ENCODE measurements around the gene TRIM2.

The TRIM2 gene

DNA sequence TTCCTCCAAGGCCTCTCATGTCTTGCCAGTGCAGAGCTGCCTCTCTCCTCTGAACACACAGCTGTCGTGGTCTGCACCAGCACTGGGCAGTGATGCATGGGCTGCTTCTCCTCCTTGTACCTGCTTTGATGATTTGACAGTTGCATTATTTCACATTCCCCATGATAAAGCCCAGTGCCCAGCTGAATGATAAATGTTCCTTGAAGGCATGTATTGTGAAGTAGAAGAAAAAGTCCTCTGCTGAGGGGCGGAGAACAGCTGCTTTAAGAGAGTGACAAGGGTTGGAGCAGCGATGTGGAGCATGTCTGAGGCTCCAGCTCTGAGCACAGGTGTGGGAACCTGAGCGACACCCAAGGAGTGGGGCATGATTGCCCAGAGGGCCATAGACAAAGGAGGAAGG lies 21.1 kb upstream of the TRIM2 start:
- Histone ChIP-seq H3K27ac (ENCODE audit: low read depth, low read length) (no peak overlapping the region), H3K4me1 (ENCODE audit: control insufficient read depth, low read length) (no peaks in the 10 kb centered on the region), H4K20me1 (ENCODE audit: control insufficient read depth, insufficient read depth, low read depth, low read length) (no peaks in the 10 kb centered on the region), H3K36me3 (ENCODE audit: control insufficient read depth, low read length) (no peaks in the 10 kb centered on the region), H3K27me3 (ENCODE audit: control insufficient read depth, low read length) (no peaks in the 10 kb centered on the region), H3K4me3 (ENCODE audit: low read length) (no peak overlapping the region), H3K4me2 (ENCODE audit: low read length) (no peak overlapping the region), H3K9me3 (ENCODE audit: control insufficient read depth, insufficient read depth, low read length) (no peaks in the 10 kb centered on the region), H3K79me2 (ENCODE audit: control insufficient read depth, low read length) (no peaks in the 10 kb centered on the region), H3K9me2 (replicated peaks; ENCODE audit: control insufficient read depth, low read length) (no peaks in the 10 kb centered on the region), H3F3A (ENCODE audit: control insufficient read depth, insufficient read depth) (no peaks in the 10 kb centered on the region)
- TF ChIP-seq, protein P1, sequence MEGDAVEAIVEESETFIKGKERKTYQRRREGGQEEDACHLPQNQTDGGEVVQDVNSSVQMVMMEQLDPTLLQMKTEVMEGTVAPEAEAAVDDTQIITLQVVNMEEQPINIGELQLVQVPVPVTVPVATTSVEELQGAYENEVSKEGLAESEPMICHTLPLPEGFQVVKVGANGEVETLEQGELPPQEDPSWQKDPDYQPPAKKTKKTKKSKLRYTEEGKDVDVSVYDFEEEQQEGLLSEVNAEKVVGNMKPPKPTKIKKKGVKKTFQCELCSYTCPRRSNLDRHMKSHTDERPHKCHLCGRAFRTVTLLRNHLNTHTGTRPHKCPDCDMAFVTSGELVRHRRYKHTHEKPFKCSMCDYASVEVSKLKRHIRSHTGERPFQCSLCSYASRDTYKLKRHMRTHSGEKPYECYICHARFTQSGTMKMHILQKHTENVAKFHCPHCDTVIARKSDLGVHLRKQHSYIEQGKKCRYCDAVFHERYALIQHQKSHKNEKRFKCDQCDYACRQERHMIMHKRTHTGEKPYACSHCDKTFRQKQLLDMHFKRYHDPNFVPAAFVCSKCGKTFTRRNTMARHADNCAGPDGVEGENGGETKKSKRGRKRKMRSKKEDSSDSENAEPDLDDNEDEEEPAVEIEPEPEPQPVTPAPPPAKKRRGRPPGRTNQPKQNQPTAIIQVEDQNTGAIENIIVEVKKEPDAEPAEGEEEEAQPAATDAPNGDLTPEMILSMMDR (IDR thresholded peaks at IDR 0.05; ENCODE audit: low read depth, low read length, poor library complexity, severe bottlenecking): no peak

- Histone ChIP-seq H3K9me2 (replicated peaks; ENCODE audit: control insufficient read depth, low read length) (no peaks in the 10 kb centered on the region), H3F3A (ENCODE audit: control insufficient read depth, insufficient read depth) (no peaks in the 10 kb centered on the region), H3K27ac (ENCODE audit: low read depth, low read length) (no peak overlapping the region), H3K4me3 (ENCODE audit: low read length) (no peak overlapping the region), H3K9me3 (ENCODE audit: control insufficient read depth, insufficient read depth, low read length) (no peaks in the 10 kb centered on the region), H3K27me3 (ENCODE audit: control insufficient read depth, low read length) (no peaks in the 10 kb centered on the region), H3K4me2 (ENCODE audit: low read length) (no peak overlapping the region), H3K36me3 (ENCODE audit: control insufficient read depth, low read length) (no peaks in the 10 kb centered on the region), H3K4me1 (ENCODE audit: control insufficient read depth, low read length) (no peaks in the 10 kb centered on the region), H4K20me1 (ENCODE audit: control insufficient read depth, insufficient read depth, low read depth, low read length) (no peaks in the 10 kb centered on the region), H3K79me2 (ENCODE audit: control insufficient read depth, low read length) (no peaks in the 10 kb centered on the region)
- no peak for TF ChIP-seq EZH2phosphoT487 (IDR thresholded peaks at IDR 0.05; ENCODE audit: borderline replicate concordance, low read length)
- TF ChIP-seq, protein P1 (IDR thresholded peaks at IDR 0.05; ENCODE audit: low read depth, low read length, poor library complexity, severe bottlenecking): no peak
Measured at GRCh38 chr4:153185331-153185852, 18.9 kb upstream of the TRIM2 start.

DNA sequence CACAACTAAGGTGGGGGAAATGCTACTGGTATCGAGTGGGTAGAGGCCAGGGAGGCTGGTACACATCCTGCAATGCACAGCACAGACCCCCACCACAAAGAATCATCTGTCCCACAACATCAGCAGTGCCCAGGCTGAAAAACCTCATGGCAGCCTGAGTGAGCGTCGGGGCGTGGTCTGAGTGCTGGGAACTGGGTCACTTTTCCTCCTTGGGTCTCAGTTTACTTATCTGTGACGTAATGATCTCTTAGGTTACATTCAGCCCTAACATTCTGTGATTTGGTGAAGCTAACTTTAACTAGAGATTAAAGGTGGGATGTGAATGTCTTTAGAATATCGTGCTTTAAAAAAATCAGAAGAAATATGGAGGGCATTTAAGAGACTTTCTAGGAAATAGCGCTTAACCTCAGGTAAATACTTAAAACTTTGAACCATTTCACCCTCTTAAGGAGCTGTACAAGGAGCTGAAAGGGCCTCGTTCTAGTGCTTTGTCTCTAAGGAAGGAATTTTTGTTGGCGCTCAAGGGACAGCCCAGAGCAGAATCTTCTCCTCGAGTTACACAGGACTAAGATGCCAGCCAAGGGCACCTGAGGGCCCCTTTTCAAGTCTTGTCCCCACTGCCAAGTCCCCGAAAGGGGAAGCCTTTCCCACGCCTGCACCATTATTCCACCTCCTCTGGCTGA lies 18.1 kb upstream of the TRIM2 start:
- no peaks in the 10 kb centered on the region for H3K27me3 ChIP-seq (ENCODE audit: control insufficient read depth, low read length)
- no peak overlapping the region for H3K4me3 ChIP-seq (ENCODE audit: low read length)
- no peaks in the 10 kb centered on the region for H3F3A ChIP-seq (ENCODE audit: control insufficient read depth, insufficient read depth)
- H3K27ac ChIP-seq (ENCODE audit: low read depth, low read length): no peak overlapping the region
- H3K9me2 ChIP-seq (replicated peaks; ENCODE audit: control insufficient read depth, low read length): no peaks in the 10 kb centered on the region
- H3K36me3 ChIP-seq (ENCODE audit: control insufficient read depth, low read length): no peaks in the 10 kb centered on the region
- no peaks in the 10 kb centered on the region for H4K20me1 ChIP-seq (ENCODE audit: control insufficient read depth, insufficient read depth, low read depth, low read length)
- no peaks in the 10 kb centered on the region for H3K4me1 ChIP-seq (ENCODE audit: control insufficient read depth, low read length)
- H3K9me3 ChIP-seq (ENCODE audit: control insufficient read depth, insufficient read depth, low read length): no peaks in the 10 kb centered on the region
- TF ChIP-seq EZH2phosphoT487 (IDR thresholded peaks at IDR 0.05; ENCODE audit: borderline replicate concordance, low read length): no peak
- TF ChIP-seq, protein P1 (IDR thresholded peaks at IDR 0.05; ENCODE audit: low read depth, low read length, poor library complexity, severe bottlenecking): no peak
- no peak overlapping the region for H3K4me2 ChIP-seq (ENCODE audit: low read length)
- no peaks in the 10 kb centered on the region for H3K79me2 ChIP-seq (ENCODE audit: control insufficient read depth, low read length)

Measured in DOHH2 (cell line).